ENCODE data around the gene SPSB1.

The SPSB1 gene

GRCh38 chr1:9397997-9398526, 105.4 kb downstream of the SPSB1 start:
- no peak for DNase-seq

- DNase-seq = no peak
These were observed 107.1 kb downstream of the SPSB1 start for GRCh38 chr1:9399510-9400424.

GRCh38 chr1:9400425-9401079, 107.9 kb downstream of the SPSB1 start:
- no peak for DNase-seq

GRCh38 chr1:9401080-9401453, 108.4 kb downstream of the SPSB1 start:
- no peak for DNase-seq

- no peak for DNase-seq
These were observed 109.5 kb downstream of the SPSB1 start for GRCh38 chr1:9402256-9402616.

GRCh38 chr1:9402717-9403225, 110.1 kb downstream of the SPSB1 start:
- DNase-seq = no peak

GRCh38 chr1:9404117-9404914, 111.6 kb downstream of the SPSB1 start:
- DNase-seq = no peak

GRCh38 chr1:9406111-9406510, 113.4 kb downstream of the SPSB1 start:
- DNase-seq = no peak

- DNase-seq = no peak
These were observed 118.1 kb downstream of the SPSB1 start for GRCh38 chr1:9410737-9411297.

GRCh38 chr1:9413071-9413876, 120.6 kb downstream of the SPSB1 start:
- no peak for DNase-seq

- DNase-seq = no peak
These were observed 121.2 kb downstream of the SPSB1 start for GRCh38 chr1:9413877-9414213.

- no peak for DNase-seq
These were observed 123.8 kb downstream of the SPSB1 start for GRCh38 chr1:9416506-9416905.

GRCh38 chr1:9416918-9417500, 124.3 kb downstream of the SPSB1 start:
- no peak for DNase-seq

- no peak for DNase-seq
These were observed 125.0 kb downstream of the SPSB1 start for GRCh38 chr1:9417695-9418094.

GRCh38 chr1:9418851-9419250, 126.2 kb downstream of the SPSB1 start:
- no peak for DNase-seq
